HepG2 (cell line): ENCODE results near the gene TNNI3K. TPM values are rescaled to one million over a fixed set of nuclear protein-coding genes. Genes with fewer than 3 reads are reported as not detected.

ENCODE experiments used
- ATAC-seq: fragments of 200-7000 bp; cut with Tn5 transposase; 3 replicates; pipeline ENCODE4 v1.9.1; 2020; ENCODE audit warnings: mild to moderate bottlenecking, moderate library complexity
- BruUV-seq: library from RNA; stranded (reverse); fragments of 400-500 nt; replicated peaks from 2 replicates; lab custom pipeline; 2021; lab: Mats Ljungman, UMichigan
- CTCF ChIA-PET: fragments of 300-600 bp; formaldehyde crosslinking; extraction: SDS; loops from one replicate; lab custom pipeline; 2021; ENCODE audit warnings: low total read pairs, inconsistent platforms, low intra/inter-chr PET ratio; lab: Yijun Ruan, JAX
- POLR2A ChIA-PET: fragments of 350-600 bp; sonication (Branson Sonifier 250); formaldehyde crosslinking; loops from one replicate; lab custom pipeline; 2020; ENCODE audit warnings: antibody characterized with exemption, inconsistent platforms; lab: Yijun Ruan, JAX
- DNase-seq: peaks from one replicate; pipeline ENCODE4 v3.0.0-alpha.2; 2015; ENCODE audit warnings: low spot score
- FAIRE-seq: peaks from 3 replicates; lab custom pipeline; 2011; peaks lifted over from hg19 to GRCh38; lab: Jason Lieb, UNC
- H2AFZ ChIP-seq: one replicate; pipeline ENCODE4 v1.6.1; 2011; ENCODE audit warnings: low read length, inconsistent platforms
- H3K27ac ChIP-seq: fragments of 300-600 bp; 3 replicates; pipeline ENCODE4 v1.8.0; 2011; ENCODE audit warnings: mixed run types, mild to moderate bottlenecking, mixed read lengths, low read length, inconsistent platforms; ENCODE audit not compliant: insufficient read depth; ENCODE audit errors: extremely low read length
- H3K27me3 ChIP-seq, 2 experiments: fragments of 200-600 bp in 1 of 2; 2 replicates in 1 of 2; 3 replicates in 1 of 2; pipeline versions ENCODE4 v1.6.0 to v1.8.0; 2011; ENCODE audit warnings: low read length in 2 of 2, mild to moderate bottlenecking in 2 of 2, moderate library complexity in 2 of 2, inconsistent platforms in 1 of 2; ENCODE audit not compliant: insufficient read depth in 2 of 2, control insufficient read depth in 1 of 2
- H3K36me3 ChIP-seq, 2 experiments: fragments of 200-600 bp in 1 of 2; replicated peaks in 1 of 2; 2 replicates in 1 of 2; 3 replicates in 1 of 2; pipeline versions ENCODE4 v1.5.1 to v1.8.0; 2011; ENCODE audit warnings: low read length in 2 of 2, inconsistent platforms in 1 of 2; ENCODE audit not compliant: insufficient read depth in 2 of 2, control insufficient read depth in 1 of 2
- H3K4me1 ChIP-seq: 2 replicates; pipeline ENCODE4 v1.5.1; 2012; ENCODE audit warnings: low read length, inconsistent platforms; ENCODE audit not compliant: insufficient read depth
- H3K4me2 ChIP-seq: 2 replicates; pipeline ENCODE4 v1.6.0; 2011; ENCODE audit warnings: low read depth, low read length, inconsistent platforms
- H3K4me3 ChIP-seq, 3 experiments: fragments of 200-600 bp in 1 of 3; sonication (generic), shearing (Covaris generic) in 1 of 3; replicated peaks in 1 of 3; 2 replicates each; pipeline ENCODE4 v1.5.1; 2011 to 2016; ENCODE audit warnings: low read length in 3 of 3, inconsistent platforms in 2 of 3, low read depth in 2 of 3, mild to moderate bottlenecking in 2 of 3, control low read depth in 1 of 3, mixed read lengths in 1 of 3; ENCODE audit not compliant: insufficient read depth in 1 of 3
- H3K79me2 ChIP-seq: one replicate; pipeline ENCODE4 v1.6.1; 2011; ENCODE audit warnings: low read length, inconsistent platforms; ENCODE audit not compliant: insufficient read depth
- H3K9ac ChIP-seq: 2 replicates; pipeline ENCODE4 v1.6.0; 2011; ENCODE audit warnings: mild to moderate bottlenecking, low read depth, low read length, inconsistent platforms; ENCODE audit not compliant: insufficient read depth
- H3K9me3 ChIP-seq: 2 replicates; pipeline ENCODE4 v1.5.1; 2012; ENCODE audit warnings: mild to moderate bottlenecking, low read length
- H4K20me1 ChIP-seq: 2 replicates; pipeline ENCODE4 v1.6.0; 2011; ENCODE audit warnings: inconsistent platforms, mild to moderate bottlenecking, low read length, moderate library complexity; ENCODE audit not compliant: insufficient read depth
- CHD2 ChIP-seq: IDR thresholded peaks from 2 replicates; pipeline ENCODE4 v1.6.1; 2011; ENCODE audit warnings: low read depth, low read length, improper control_type of control experiment
- DBP ChIP-seq: sonication (generic); formaldehyde crosslinking; IDR thresholded peaks from 2 replicates; pipeline ENCODE4 v1.4.0; 2020; ENCODE audit warnings: missing genetic modification reagents; ENCODE audit errors: not compliant biosample characterization
- NFIC ChIP-seq: IDR thresholded peaks from 2 replicates; pipeline ENCODE4 v1.6.1; 2012; ENCODE audit warnings: mild to moderate bottlenecking, low read length, inconsistent platforms
- NFYC ChIP-seq: IDR thresholded peaks from 2 replicates; pipeline ENCODE4 v1.6.1; 2016; ENCODE audit warnings: missing genetic modification reagents, missing compliant biosample characterization
- PRDM10 ChIP-seq: sonication (generic); formaldehyde crosslinking; IDR thresholded peaks from 2 replicates; pipeline ENCODE4 v1.4.0; 2020; ENCODE audit warnings: low read depth, missing genetic modification reagents
- TEAD2 ChIP-seq: sonication (generic); formaldehyde crosslinking; IDR thresholded peaks from 2 replicates; pipeline ENCODE4 v1.9.0; 2021; ENCODE audit warnings: missing genetic modification reagents
- THRA ChIP-seq: sonication (generic); formaldehyde crosslinking; IDR thresholded peaks from 2 replicates; pipeline ENCODE4 v1.4.0; 2020; ENCODE audit warnings: missing genetic modification reagents, borderline replicate concordance
- ZMYM3 ChIP-seq: sonication (generic); formaldehyde crosslinking; IDR thresholded peaks from 2 replicates; pipeline ENCODE4 v1.5.1; 2020; ENCODE audit warnings: mild to moderate bottlenecking, missing genetic modification reagents
- ZNF124 ChIP-seq: sonication (generic); formaldehyde crosslinking; IDR thresholded peaks from 2 replicates; pipeline ENCODE4 v1.4.0; 2020; ENCODE audit warnings: missing genetic modification reagents
- ZNF234 ChIP-seq: sonication (generic); formaldehyde crosslinking; conservative IDR thresholded peaks from 2 replicates; pipeline ENCODE4 v1.5.1; 2020; ENCODE audit warnings: mild to moderate bottlenecking, missing genetic modification reagents
- ZNF281 ChIP-seq: sonication (generic); formaldehyde crosslinking; IDR thresholded peaks from 2 replicates; pipeline ENCODE4 v1.4.0; 2020; ENCODE audit warnings: missing genetic modification reagents, borderline replicate concordance
- ZNF331 ChIP-seq: sonication (generic); formaldehyde crosslinking; IDR thresholded peaks from 2 replicates; pipeline ENCODE4 v1.4.0; 2020; ENCODE audit warnings: missing genetic modification reagents
- ZNF414 ChIP-seq: sonication (generic); formaldehyde crosslinking; IDR thresholded peaks from 2 replicates; pipeline ENCODE4 v1.5.0; 2020; ENCODE audit warnings: missing genetic modification reagents
- ZNF607 ChIP-seq: sonication (generic); formaldehyde crosslinking; IDR thresholded peaks from 2 replicates; pipeline ENCODE4 v1.5.1; 2020; ENCODE audit warnings: missing genetic modification reagents, mild to moderate bottlenecking, borderline replicate concordance
- ZNF652 ChIP-seq: IDR thresholded peaks from 2 replicates; pipeline ENCODE4 v1.6.1; 2016; ENCODE audit warnings: low read depth, borderline replicate concordance
- ZNF879 ChIP-seq: sonication (generic); formaldehyde crosslinking; IDR thresholded peaks from 2 replicates; pipeline ENCODE4 v1.8.1; 2023; ENCODE audit warnings: missing genetic modification reagents
- WGBS: methylation state at CpG from one replicate; pipeline ENCODE4 v1.1.6; 2017; ENCODE audit warnings: low lambda C conversion rate; 5-methylcytosine and 5-hydroxymethylcytosine counted together
- in situ Hi-C: cut with HindIII; loops from 2 replicates; pipeline ENCODE4 v1.10.0; 2017; ENCODE audit warnings: low pct_unique_long_range_greater_than_20kb; ENCODE audit not compliant: extremely low pct_ligation_motif_present
- intact Hi-C: fragments of 100-400 bp; cut with micrococcal nuclease; formaldehyde crosslinking; loops from one replicate; pipeline ENCODE4 v1.10.0; 2022; ENCODE audit not compliant: unreplicated experiment
- polyA plus RNA-seq, 8 experiments: library from polyadenylated mRNA; depleted of rRNA in 3 of 8; stranded (reverse) in 7 of 8; unstranded in 1 of 8; fragments of >200 nt; fragmentation: Illumina TruSeq in 4 of 8; extraction: Trizol in 4 of 8; gene quantifications; 2 replicates each; pipeline versions ENCODE4 v1.2.1 to v1.2.3, GENCODE V29; 2011 to 2016; ENCODE audit warnings: low read depth in 4 of 8, missing spikeins in 1 of 8, mixed read lengths in 1 of 8; ENCODE audit not compliant: insufficient read depth in 1 of 8
- total RNA-seq, 5 experiments: library from RNA; depleted of rRNA; stranded (reverse); fragments of >200 nt; fragmentation: Illumina TruSeq; extraction: Trizol; gene quantifications; 2 replicates each; pipeline ENCODE4 v1.2.3, GENCODE V29; 2016; ENCODE audit warnings: low read depth in 1 of 5

TNNI3K gene
- total and polyA plus RNA-seq, 2 of the 13 experiments (the other 11 are each of a cell fraction or from before 2014, with no cell fraction given), result 1.1 TPM; not detected in 1

- no peak for TF ChIP-seq PRDM10
- TF ChIP-seq ZNF281, result no peak
- no peak for TF ChIP-seq ZNF414 (CRISPR knock-in tag)
- TF ChIP-seq NFIC, result no peak
Measured at GRCh38 chr1:74534241-74534640, 299.1 kb downstream of the TNNI3K start (continued).

GRCh38 chr1:74545821-74546220 is 310.6 kb downstream of the TNNI3K start:
- Histone ChIP-seq H3K79me2 (no peaks in the 10 kb centered on the region), H3K9me3 (no peaks in the 10 kb centered on the region), H4K20me1 (no peaks in the 10 kb centered on the region), H3K4me2 (no peak overlapping the region), H2AFZ (no peak overlapping the region), H3K4me1 (no peaks in the 10 kb centered on the region), H3K9ac (no peak overlapping the region), H3K27me3 (no peaks in the 10 kb centered on the region), H3K27ac (no peak overlapping the region), H3K36me3 (no peaks in the 10 kb centered on the region), H3K4me3 (no peak overlapping the region)
- no TSS peak for BruUV-seq
- 0% methylated on average over 2 of the region's 2 CpGs for WGBS
- DNase-seq (no peak), FAIRE-seq (no peak), ATAC-seq (no peak)
- in situ Hi-C loops (no loop called here), intact Hi-C loops (no loop called here)
- ChIA-PET POLR2A (no interaction called here), CTCF (no interaction called here)
- TF ChIP-seq ZNF234 (CRISPR knock-in tag) (no peak), THRA (CRISPR knock-in tag) (no peak), ZNF607 (CRISPR knock-in tag) (no peak), NFYC (CRISPR knock-in tag) (no peak), ZMYM3 (CRISPR knock-in tag) (no peak), TEAD2 (CRISPR knock-in tag) (no peak), ZNF331 (no peak), DBP (CRISPR knock-in tag) (no peak), ZNF652 (CRISPR knock-in tag) (no peak), ZNF879 (CRISPR knock-in tag) (no peak), CHD2 (no peak), ZNF124 (CRISPR knock-in tag) (no peak)
